VCaP (cell line): ENCODE data around the gene ZFYVE9.

Source experiments
- H3K27ac ChIP-seq: fragments of 450-650 bp; 2 replicates; pipeline ENCODE4 v1.5.1; 2017
- TF ChIP-seq, protein P1 (sequence below): fragments of 450-650 bp; conservative IDR thresholded peaks from 2 replicates; pipeline ENCODE4 v1.5.1; 2017; ENCODE audit warnings: mild to moderate bottlenecking, moderate library complexity

The ZFYVE9 gene

DNA sequence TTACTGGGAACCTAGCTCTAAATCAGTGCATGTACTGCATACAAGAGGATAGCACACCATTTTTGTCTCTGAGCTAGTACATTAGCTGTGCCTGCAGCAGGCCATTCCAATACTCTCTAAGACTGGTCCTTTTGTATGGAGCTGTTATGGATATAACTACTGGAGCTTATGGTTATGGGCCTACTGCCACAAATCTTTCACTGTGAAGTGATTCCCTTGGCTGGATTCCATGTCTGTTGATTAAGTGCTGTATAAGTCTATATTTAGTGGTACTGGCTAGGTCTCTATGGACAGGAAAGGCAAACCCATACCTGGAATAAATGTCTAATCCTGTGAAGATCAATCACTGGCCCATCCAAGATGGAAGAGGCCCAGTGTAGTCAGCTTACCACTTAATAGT, 12.0 kb downstream of the ZFYVE9 start:
- TF ChIP-seq, protein P1, sequence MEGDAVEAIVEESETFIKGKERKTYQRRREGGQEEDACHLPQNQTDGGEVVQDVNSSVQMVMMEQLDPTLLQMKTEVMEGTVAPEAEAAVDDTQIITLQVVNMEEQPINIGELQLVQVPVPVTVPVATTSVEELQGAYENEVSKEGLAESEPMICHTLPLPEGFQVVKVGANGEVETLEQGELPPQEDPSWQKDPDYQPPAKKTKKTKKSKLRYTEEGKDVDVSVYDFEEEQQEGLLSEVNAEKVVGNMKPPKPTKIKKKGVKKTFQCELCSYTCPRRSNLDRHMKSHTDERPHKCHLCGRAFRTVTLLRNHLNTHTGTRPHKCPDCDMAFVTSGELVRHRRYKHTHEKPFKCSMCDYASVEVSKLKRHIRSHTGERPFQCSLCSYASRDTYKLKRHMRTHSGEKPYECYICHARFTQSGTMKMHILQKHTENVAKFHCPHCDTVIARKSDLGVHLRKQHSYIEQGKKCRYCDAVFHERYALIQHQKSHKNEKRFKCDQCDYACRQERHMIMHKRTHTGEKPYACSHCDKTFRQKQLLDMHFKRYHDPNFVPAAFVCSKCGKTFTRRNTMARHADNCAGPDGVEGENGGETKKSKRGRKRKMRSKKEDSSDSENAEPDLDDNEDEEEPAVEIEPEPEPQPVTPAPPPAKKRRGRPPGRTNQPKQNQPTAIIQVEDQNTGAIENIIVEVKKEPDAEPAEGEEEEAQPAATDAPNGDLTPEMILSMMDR = no peak
- H3K27ac ChIP-seq = no peak overlapping the region

DNA sequence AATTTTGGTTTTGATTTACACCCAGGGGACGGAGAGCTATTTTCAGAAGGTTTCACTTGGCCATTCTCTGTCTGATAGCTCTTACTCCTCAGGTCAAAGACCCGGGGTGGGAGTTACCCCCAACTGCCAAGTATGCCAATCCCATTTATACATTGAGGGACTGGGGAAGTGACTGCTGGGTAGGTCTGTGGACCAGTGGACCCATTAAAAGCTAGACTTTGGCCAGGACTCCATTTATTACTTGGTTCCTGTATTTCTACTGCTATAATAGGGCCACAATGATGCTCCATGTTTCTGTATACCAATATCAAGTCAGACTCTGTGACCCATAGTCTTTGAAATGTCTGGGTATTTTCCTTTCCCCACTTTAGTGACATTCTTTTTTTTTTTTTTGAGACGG, 14.6 kb downstream of the ZFYVE9 start:
- TF ChIP-seq, protein P1 = no peak
- no peak overlapping the region for H3K27ac ChIP-seq

DNA sequence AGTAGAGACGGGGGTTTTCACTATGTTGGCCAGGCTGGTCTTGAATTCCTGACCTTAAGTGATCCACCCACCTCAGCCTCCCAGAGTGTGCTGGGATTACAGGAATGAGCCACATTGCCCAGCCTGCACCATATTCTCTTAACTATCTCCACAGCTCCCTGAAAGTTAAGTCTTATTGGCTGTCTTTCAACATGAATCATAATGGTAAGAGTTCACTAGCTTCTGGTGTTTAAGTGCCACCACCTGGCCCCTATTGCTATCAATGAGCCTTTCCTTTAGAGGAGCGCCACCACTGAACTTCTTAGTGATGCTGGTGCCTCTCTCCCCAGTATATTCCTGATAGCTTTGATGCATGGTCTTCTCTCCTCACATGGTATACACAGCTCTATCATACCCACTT, 15.7 kb downstream of the ZFYVE9 start:
- peak overlapping the region; percentile 37; the same call in 1 of the 2 replicates for H3K27ac ChIP-seq
- TF ChIP-seq, protein P1 = no peak

DNA sequence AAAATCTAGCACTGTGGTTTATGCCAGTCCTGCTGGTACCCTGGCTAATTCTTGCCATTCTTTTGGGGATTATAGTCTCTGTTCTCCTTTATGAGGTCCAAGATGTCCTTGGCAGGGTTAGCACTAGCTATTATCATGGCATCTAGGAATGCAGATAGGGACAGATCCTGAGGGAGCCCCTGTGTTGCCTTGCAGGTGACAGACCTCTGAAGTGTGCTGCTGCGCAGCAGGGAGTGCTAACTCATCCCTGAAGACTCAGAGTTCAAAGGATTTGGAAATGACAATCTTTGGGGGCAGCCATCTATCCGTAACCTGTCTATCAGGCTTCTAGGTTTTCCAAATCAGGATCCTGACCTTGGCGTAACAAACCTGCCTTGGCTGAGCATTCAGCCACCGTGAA, 16.3 kb downstream of the ZFYVE9 start:
- peak overlapping the region; percentile 37; the same call in 1 of the 2 replicates for H3K27ac ChIP-seq
- TF ChIP-seq, protein P1 = no peak

DNA sequence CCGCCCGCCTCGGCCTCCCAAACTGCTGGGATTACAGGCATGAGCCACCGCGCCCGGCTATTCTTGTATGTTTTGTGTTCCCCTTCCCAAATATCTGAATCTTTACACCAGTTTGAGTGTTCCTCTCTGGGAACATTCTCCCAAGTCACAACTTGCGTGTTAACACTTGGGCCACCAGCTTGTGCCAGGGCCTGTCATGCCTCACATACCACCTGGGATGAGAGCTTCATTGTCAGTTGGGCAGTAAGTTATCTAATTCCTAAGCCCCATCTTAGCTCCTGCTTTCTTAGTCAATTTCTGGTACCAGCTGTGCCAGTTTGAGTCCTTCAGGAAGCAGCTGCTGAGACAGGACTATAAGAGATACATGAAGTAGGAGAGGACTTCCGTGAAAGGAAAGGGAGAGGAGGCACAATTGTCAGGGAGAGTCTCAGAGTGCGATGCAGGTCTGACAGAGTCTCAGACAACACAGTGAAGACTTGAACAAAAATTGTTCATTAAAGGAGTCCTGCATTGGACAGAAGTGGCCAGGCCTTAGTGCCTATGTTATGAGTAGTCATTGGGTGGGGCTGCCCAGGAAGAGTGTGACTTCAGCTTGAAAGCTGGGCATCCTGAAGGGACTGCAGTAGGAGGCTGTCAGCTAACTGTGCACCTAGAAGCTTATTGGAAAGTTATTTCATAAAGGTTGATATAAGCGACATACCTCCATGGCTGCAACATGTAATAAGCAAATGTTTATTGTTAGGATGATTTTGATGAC, 17.3 kb downstream of the ZFYVE9 start:
- TF ChIP-seq, protein P1 = no peak
- H3K27ac ChIP-seq = peak overlapping the region; percentile 37; the same call in 1 of the 2 replicates

DNA sequence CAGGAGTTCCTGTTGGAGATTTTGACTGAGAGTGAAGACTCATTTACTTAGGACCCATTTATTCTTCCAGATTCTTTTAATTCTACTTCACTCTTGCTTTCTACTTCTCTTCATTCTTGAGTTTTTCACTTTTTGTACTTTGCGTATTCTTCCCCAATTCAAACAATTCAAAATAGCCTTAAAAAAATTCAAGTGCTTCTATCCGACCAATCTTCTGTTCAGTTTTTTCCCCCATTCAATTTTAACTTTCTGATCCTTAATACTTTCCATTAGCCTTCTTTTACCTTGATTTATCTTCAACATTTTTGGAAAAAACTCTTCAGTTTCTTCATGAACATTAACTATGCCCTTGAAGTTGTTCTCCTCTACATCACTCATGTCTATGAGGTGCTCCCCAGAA, 21.1 kb downstream of the ZFYVE9 start:
- H3K27ac ChIP-seq = no peak overlapping the region
- TF ChIP-seq, protein P1 = no peak

DNA sequence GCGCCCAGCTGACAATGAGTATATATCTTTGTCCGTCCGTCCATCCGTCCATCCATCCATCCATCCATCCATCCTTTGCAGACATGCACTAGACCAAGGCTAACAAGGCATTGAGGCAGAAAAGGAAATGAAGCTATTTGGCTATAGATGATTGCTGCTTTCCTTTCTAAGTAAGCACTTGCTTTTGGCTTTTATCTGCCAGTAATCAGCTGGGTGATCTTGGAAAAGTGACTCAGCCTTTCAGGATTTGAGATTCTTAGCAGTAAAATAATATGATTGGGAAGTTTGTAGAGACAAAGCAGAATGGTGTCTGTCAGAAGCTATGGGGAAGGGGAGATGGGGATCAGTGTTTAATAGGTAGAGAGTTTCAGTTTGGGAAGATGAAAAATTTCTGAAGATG, 22.7 kb downstream of the ZFYVE9 start:
- TF ChIP-seq, protein P1 = no peak
- H3K27ac ChIP-seq = no peak overlapping the region
